ENCODE results near the gene SCG2.

Gene SCG2

DNA sequence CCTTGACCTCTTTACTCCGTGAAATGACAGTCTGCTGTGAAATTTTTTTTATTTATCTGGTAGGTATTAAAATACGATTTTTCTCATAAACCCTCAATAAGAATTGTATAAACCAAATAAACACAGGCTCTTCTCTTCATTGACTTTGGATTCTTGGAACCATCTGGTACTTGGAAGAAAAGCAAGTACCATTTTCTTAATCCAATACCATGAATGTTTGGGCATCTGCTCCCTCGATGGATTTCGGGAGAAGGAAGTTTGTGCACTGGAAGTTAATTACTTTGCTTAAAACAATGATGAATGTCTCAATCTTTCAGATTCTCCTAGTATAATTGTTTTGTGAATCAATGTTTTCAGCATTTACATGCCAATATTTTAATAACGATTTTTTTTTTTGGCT is 5.3 kb upstream of the SCG2 start:
- in situ Hi-C loops (cut with HindIII; ENCODE audit: low pct_ligation_motif_present, low sequenced_read_pairs), result loop anchor here (25.0 kb wide), 1 partner anchor 145 kb away; no protein-coding TSS in a partner anchor
- H3K27ac ChIP-seq, result no peak overlapping the region
- no peaks in the 10 kb centered on the region for H3K27me3 ChIP-seq (replicated peaks)
- H3K4me3 ChIP-seq (ENCODE audit: low read depth, low read length), result no peak overlapping the region
- H3K36me3 ChIP-seq (replicated peaks), result no peaks in the 10 kb centered on the region
- TF ChIP-seq, protein P1, sequence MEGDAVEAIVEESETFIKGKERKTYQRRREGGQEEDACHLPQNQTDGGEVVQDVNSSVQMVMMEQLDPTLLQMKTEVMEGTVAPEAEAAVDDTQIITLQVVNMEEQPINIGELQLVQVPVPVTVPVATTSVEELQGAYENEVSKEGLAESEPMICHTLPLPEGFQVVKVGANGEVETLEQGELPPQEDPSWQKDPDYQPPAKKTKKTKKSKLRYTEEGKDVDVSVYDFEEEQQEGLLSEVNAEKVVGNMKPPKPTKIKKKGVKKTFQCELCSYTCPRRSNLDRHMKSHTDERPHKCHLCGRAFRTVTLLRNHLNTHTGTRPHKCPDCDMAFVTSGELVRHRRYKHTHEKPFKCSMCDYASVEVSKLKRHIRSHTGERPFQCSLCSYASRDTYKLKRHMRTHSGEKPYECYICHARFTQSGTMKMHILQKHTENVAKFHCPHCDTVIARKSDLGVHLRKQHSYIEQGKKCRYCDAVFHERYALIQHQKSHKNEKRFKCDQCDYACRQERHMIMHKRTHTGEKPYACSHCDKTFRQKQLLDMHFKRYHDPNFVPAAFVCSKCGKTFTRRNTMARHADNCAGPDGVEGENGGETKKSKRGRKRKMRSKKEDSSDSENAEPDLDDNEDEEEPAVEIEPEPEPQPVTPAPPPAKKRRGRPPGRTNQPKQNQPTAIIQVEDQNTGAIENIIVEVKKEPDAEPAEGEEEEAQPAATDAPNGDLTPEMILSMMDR (IDR thresholded peaks at IDR 0.05; ENCODE audit: low read depth, low read length, missing control alignments), result no peak
- no peak for DNase-seq

DNA sequence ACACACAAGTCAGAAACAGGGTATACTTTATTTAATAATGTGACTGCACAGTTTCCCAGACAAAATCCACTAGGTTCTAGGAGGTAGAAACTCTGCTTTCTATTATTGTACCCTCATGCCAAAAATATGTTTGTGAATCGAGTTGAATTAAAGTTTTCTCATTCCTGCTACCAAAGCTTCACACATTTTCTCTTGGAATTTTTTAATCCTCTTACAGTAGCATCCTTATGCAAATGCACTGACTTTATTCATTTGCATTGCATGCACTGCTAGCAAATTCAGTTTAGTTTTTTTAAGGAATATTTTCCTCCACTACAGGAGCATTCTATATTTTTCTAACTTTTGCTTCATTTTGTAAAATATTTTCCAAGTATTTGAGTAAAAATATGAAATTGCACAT is 4.8 kb upstream of the SCG2 start:
- in situ Hi-C loops (cut with HindIII; ENCODE audit: low pct_ligation_motif_present, low sequenced_read_pairs), result loop anchor here (25.0 kb wide), 1 partner anchor 145 kb away; no protein-coding TSS in a partner anchor
- no peak overlapping the region for H3K27ac ChIP-seq
- no peaks in the 10 kb centered on the region for H3K27me3 ChIP-seq (replicated peaks)
- H3K36me3 ChIP-seq (replicated peaks), result no peaks in the 10 kb centered on the region
- no peak overlapping the region for H3K4me3 ChIP-seq (ENCODE audit: low read depth, low read length)
- DNase-seq, result no peak
- TF ChIP-seq, protein P1 (IDR thresholded peaks at IDR 0.05; ENCODE audit: low read depth, low read length, missing control alignments), result no peak

DNA sequence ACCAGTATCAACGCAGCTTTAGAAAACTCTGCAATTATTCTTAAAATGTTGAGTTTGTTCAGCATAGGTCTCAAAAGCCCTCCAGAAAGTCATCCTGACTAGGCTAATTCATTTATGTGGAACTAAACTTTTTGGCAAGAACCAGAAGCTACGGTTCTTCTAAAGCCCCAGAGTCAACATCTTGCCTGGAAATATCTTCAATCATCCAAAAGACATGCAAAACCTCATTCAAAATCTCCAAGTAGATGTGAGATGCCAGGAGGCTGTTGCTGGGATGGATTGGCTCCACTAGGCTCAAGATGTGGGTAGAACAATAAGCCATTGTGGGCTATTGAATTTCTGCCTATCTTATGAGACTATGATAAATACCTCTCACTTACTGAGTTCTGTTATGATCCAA is 2.1 kb upstream of the SCG2 start:
- TF ChIP-seq, protein P1 (IDR thresholded peaks at IDR 0.05; ENCODE audit: low read depth, low read length, missing control alignments), result no peak
- no peak for DNase-seq
- in situ Hi-C loops (cut with HindIII; ENCODE audit: low pct_ligation_motif_present, low sequenced_read_pairs), result loop anchor here (25.0 kb wide), 1 partner anchor 142 kb away; no protein-coding TSS in a partner anchor
- H3K27ac ChIP-seq, result no peak overlapping the region
- H3K4me3 ChIP-seq (ENCODE audit: low read depth, low read length), result no peak overlapping the region
- no peaks in the 10 kb centered on the region for H3K36me3 ChIP-seq (replicated peaks)
- no peaks in the 10 kb centered on the region for H3K27me3 ChIP-seq (replicated peaks)

DNA sequence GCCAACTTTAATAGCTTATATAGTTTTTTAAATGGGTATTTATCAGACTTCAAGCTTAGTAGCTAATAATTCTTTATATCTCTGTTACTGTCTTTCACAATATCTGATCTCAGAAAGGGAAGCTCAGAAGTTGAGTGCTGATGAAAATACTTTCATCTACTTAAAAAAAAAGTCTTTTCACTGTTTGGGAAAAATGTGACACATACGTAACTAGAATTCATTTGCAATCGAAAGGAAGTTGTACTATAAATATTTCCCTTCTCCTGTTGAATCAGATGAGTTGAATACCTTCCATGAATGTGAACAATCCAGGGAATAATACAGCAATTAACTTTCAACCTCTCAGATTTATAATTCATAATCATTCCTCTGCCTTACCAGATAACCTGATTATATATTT is 811 bp upstream of the SCG2 start:
- in situ Hi-C loops (cut with HindIII; ENCODE audit: low pct_ligation_motif_present, low sequenced_read_pairs), result loop anchor here (25.0 kb wide), 1 partner anchor 141 kb away; no protein-coding TSS in a partner anchor
- no peak for DNase-seq
- H3K27me3 ChIP-seq (replicated peaks), result no peaks in the 10 kb centered on the region

DNA sequence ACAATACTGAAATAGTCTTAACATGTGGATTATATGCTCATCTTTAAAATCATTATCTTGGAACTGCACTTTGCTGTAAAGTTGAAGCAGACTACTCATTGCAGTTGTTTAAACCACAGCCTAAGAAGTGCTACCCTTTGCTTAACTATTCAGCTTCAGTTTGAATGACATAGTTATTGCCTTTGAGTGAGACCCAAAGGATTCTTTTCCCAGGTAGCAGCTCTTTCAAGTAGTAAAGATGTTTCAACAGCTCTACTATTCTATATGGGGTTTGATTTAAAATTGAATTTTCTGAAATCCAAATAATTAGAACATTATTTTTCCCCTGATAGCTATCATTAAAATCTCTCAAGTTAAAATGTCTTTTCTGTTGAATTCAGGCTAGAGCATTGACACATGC is 1.1 kb downstream of the SCG2 start:
- in situ Hi-C loops (cut with HindIII; ENCODE audit: low pct_ligation_motif_present, low sequenced_read_pairs), result loop anchor here (25.0 kb wide), 1 partner anchor 139 kb away; no protein-coding TSS in a partner anchor
- TF ChIP-seq, protein P1 (IDR thresholded peaks at IDR 0.05; ENCODE audit: low read depth, low read length, missing control alignments), result no peak
- H3K36me3 ChIP-seq (replicated peaks), result no peaks in the 10 kb centered on the region
- no peaks in the 10 kb centered on the region for H3K27me3 ChIP-seq (replicated peaks)
- no peak overlapping the region for H3K27ac ChIP-seq
- H3K4me3 ChIP-seq (ENCODE audit: low read depth, low read length), result no peak overlapping the region
- no peak for DNase-seq

More for the DNA sequence above, 811 bp upstream of the SCG2 start:
- H3K36me3 ChIP-seq (replicated peaks), result no peaks in the 10 kb centered on the region
- H3K4me3 ChIP-seq (ENCODE audit: low read depth, low read length), result no peak overlapping the region
- H3K27ac ChIP-seq, result peak overlapping the region; percentile 69
- TF ChIP-seq, protein P1 (IDR thresholded peaks at IDR 0.05; ENCODE audit: low read depth, low read length, missing control alignments), result no peak
